H1 (cell line): ENCODE data around the gene ZNF280B. TPM values are rescaled to one million over a fixed set of nuclear protein-coding genes. Genes with fewer than 3 reads are reported as not detected.

ENCODE experiments used
- CTCF ChIA-PET: fragments of 300-600 bp; sonication (Branson Sonifier 250); formaldehyde crosslinking; loops from one replicate; lab custom pipeline; 2021; ENCODE audit not compliant: partially characterized antibody; lab: Charles Lee
- POLR2A ChIA-PET: fragments of 300-600 bp; sonication (Branson Sonifier 250); formaldehyde crosslinking; loops from one replicate; lab custom pipeline; 2021; ENCODE audit warnings: inconsistent platforms; ENCODE audit not compliant: partially characterized antibody; lab: Charles Lee
- DNase-seq, 2 experiments: peaks; one replicate each; pipeline versions ENCODE4 v3.0.0 to v3.0.0-alpha.2; 2010 to 2022; ENCODE audit warnings: low spot score in 2 of 2, low read depth in 1 of 2, mixed read lengths in 1 of 2
- FAIRE-seq: peaks from 2 replicates; lab custom pipeline; 2011; peaks lifted over from hg19 to GRCh38; lab: Jason Lieb, UNC
- H2AFZ ChIP-seq: 2 replicates; pipeline ENCODE4 v1.8.1; 2012; ENCODE audit warnings: low read length, inconsistent platforms
- H2AK5ac ChIP-seq: 2 replicates; pipeline ENCODE4 v1.6.1; 2013; ENCODE audit warnings: low read depth, low read length
- H2BK120ac ChIP-seq: replicated peaks from 2 replicates; pipeline ENCODE3; 2013; ENCODE audit warnings: low read depth, low read length, inconsistent platforms
- H2BK12ac ChIP-seq: 2 replicates; pipeline ENCODE4 v1.6.1; 2013; ENCODE audit warnings: low read depth, low read length
- H2BK15ac ChIP-seq: 2 replicates; pipeline ENCODE4 v1.6.1; 2013; ENCODE audit warnings: low read length
- H2BK20ac ChIP-seq: 2 replicates; pipeline ENCODE4 v1.6.1; 2013; ENCODE audit warnings: low read length
- H2BK5ac ChIP-seq: 2 replicates; pipeline ENCODE4 v1.6.1; 2013; ENCODE audit warnings: low read depth, low read length
- H3K14ac ChIP-seq: 2 replicates; pipeline ENCODE4 v1.6.1; 2013; ENCODE audit warnings: inconsistent platforms; ENCODE audit not compliant: insufficient read length
- H3K18ac ChIP-seq: 2 replicates; pipeline ENCODE4 v1.6.1; 2013; ENCODE audit warnings: low read length; ENCODE audit errors: extremely low read depth
- H3K23ac ChIP-seq: 2 replicates; pipeline ENCODE4 v1.6.1; 2013; ENCODE audit warnings: inconsistent platforms; ENCODE audit not compliant: insufficient read length
- H3K23me2 ChIP-seq: 2 replicates; pipeline ENCODE4 v1.6.1; 2013; ENCODE audit warnings: low read depth, low read length
- H3K27ac ChIP-seq: 2 replicates; pipeline ENCODE4 v1.6.1; 2011; ENCODE audit warnings: low read depth, low read length, inconsistent platforms
- H3K27me3 ChIP-seq, 4 experiments: replicated peaks in 1 of 4; 1 replicate in 1 of 4; 2 replicates in 3 of 4; pipeline versions ENCODE4 v1.6.1 to v1.8.1; 2011 to 2013; ENCODE audit warnings: low read length in 3 of 4, mild to moderate bottlenecking in 3 of 4, inconsistent platforms in 2 of 4, mixed read lengths in 2 of 4, moderate library complexity in 1 of 4; ENCODE audit not compliant: control insufficient read depth in 3 of 4, insufficient read depth in 3 of 4; ENCODE audit errors: extremely low read depth in 1 of 4
- H3K36me3 ChIP-seq, 4 experiments: 2 replicates each; pipeline versions ENCODE4 v1.6.1 to v1.8.1; 2011 to 2013; ENCODE audit warnings: mild to moderate bottlenecking in 4 of 4, low read length in 3 of 4, moderate library complexity in 2 of 4, control low read depth in 1 of 4, inconsistent platforms in 1 of 4; ENCODE audit not compliant: insufficient read depth in 4 of 4, control insufficient read depth in 2 of 4
- H3K4ac ChIP-seq: replicated peaks from 2 replicates; pipeline ENCODE3; 2013; ENCODE audit warnings: low read length, low read depth, mixed read lengths, inconsistent platforms; ENCODE audit not compliant: insufficient read length
- H3K4me1 ChIP-seq, 4 experiments: replicated peaks in 1 of 4; 1 replicate in 1 of 4; 2 replicates in 3 of 4; pipeline versions ENCODE4 v1.6.1 to v1.8.1; 2011 to 2013; ENCODE audit warnings: low read length in 3 of 4, inconsistent platforms in 2 of 4, mixed read lengths in 1 of 4; ENCODE audit not compliant: insufficient read depth in 4 of 4, control insufficient read depth in 3 of 4
- H3K4me2 ChIP-seq, 2 experiments: 2 replicates each; pipeline versions ENCODE4 v1.6.1 to v1.8.1; 2011 to 2013; ENCODE audit warnings: low read depth in 2 of 2, low read length in 2 of 2, control low read depth in 1 of 2, inconsistent platforms in 1 of 2, mild to moderate bottlenecking in 1 of 2; ENCODE audit not compliant: insufficient read depth in 1 of 2
- H3K4me3 ChIP-seq, 4 experiments: fragments of 200-600, 300-600 bp in 1 of 4; sonication (generic), shearing (Covaris generic), sonication (Bioruptor Twin) in 1 of 4; 2 replicates each; pipeline versions ENCODE4 v1.5.1 to v1.8.1; 2011 to 2016; ENCODE audit warnings: low read length in 4 of 4, low read depth in 3 of 4, control low read depth in 2 of 4, inconsistent platforms in 2 of 4, mild to moderate bottlenecking in 2 of 4, mixed read lengths in 1 of 4, moderate library complexity in 1 of 4; ENCODE audit not compliant: insufficient read depth in 2 of 4; ENCODE audit errors: extremely low read depth in 1 of 4
- H3K56ac ChIP-seq: replicated peaks from 2 replicates; pipeline ENCODE3; 2013; ENCODE audit warnings: low read depth, mild to moderate bottlenecking, mixed read lengths, low read length, inconsistent platforms; ENCODE audit not compliant: insufficient read length
- H3K79me1 ChIP-seq: 2 replicates; pipeline ENCODE4 v1.6.1; 2013; ENCODE audit warnings: low read depth, low read length, control low read depth
- H3K79me2 ChIP-seq, 2 experiments: 2 replicates each; pipeline versions ENCODE4 v1.6.1 to v1.8.1; 2012 to 2013; ENCODE audit warnings: low read length in 2 of 2, mild to moderate bottlenecking in 2 of 2, inconsistent platforms in 1 of 2; ENCODE audit not compliant: insufficient read depth in 2 of 2, control insufficient read depth in 1 of 2
- H3K9ac ChIP-seq, 4 experiments: replicated peaks in 1 of 4; 1 replicate in 1 of 4; 2 replicates in 3 of 4; pipeline versions ENCODE4 v1.6.1 to v1.8.1; 2011 to 2013; ENCODE audit warnings: low read depth in 3 of 4, low read length in 3 of 4, control low read depth in 2 of 4, mild to moderate bottlenecking in 2 of 4, moderate library complexity in 2 of 4, inconsistent platforms in 1 of 4; ENCODE audit errors: extremely low read depth in 1 of 4
- H3K9me3 ChIP-seq, 2 experiments: 2 replicates each; pipeline versions ENCODE4 v1.6.1 to v1.8.1; 2012 to 2013; ENCODE audit warnings: mild to moderate bottlenecking in 2 of 2, moderate library complexity in 2 of 2, control low read depth in 1 of 2, inconsistent platforms in 1 of 2, low read depth in 1 of 2, low read length in 1 of 2, mixed read lengths in 1 of 2; ENCODE audit not compliant: insufficient read depth in 2 of 2
- H4K20me1 ChIP-seq, 2 experiments: replicated peaks in 1 of 2; 2 replicates each; pipeline versions ENCODE3 to v1.8.1; 2011 to 2013; ENCODE audit warnings: inconsistent platforms in 2 of 2, low read length in 2 of 2, mild to moderate bottlenecking in 1 of 2; ENCODE audit not compliant: insufficient read depth in 2 of 2, control insufficient read depth in 1 of 2
- H4K5ac ChIP-seq: 2 replicates; pipeline ENCODE4 v1.6.1; 2013; ENCODE audit warnings: low read length, low read depth, mixed read lengths, inconsistent platforms; ENCODE audit not compliant: insufficient read length
- H4K8ac ChIP-seq: 2 replicates; pipeline ENCODE4 v1.8.0; 2013; ENCODE audit warnings: mild to moderate bottlenecking, moderate library complexity, low read length, inconsistent platforms; ENCODE audit not compliant: insufficient read depth; ENCODE audit errors: extremely low read depth
- H4K91ac ChIP-seq: replicated peaks from 2 replicates; pipeline ENCODE3; 2013; ENCODE audit warnings: low read length, mixed read lengths, inconsistent platforms; ENCODE audit not compliant: insufficient read length
- BACH1 ChIP-seq: IDR thresholded peaks from 2 replicates; pipeline ENCODE4 v1.6.1; 2012; ENCODE audit warnings: low read length, improper control_type of control experiment
- BRCA1 ChIP-seq: IDR thresholded peaks from 2 replicates; pipeline ENCODE4 v1.6.1; 2012; ENCODE audit warnings: low read depth, low read length, improper control_type of control experiment
- CHD1 ChIP-seq: IDR thresholded peaks from 2 replicates; pipeline ENCODE4 v1.6.1; 2012; ENCODE audit warnings: low read depth, low read length, improper control_type of control experiment
- E2F6 ChIP-seq: IDR thresholded peaks from 2 replicates; pipeline ENCODE4 v1.6.1; 2012; ENCODE audit warnings: inconsistent platforms
- GTF2F1 ChIP-seq: IDR thresholded peaks from 2 replicates; pipeline ENCODE4 v1.6.1; 2012; ENCODE audit warnings: low read depth, low read length, improper control_type of control experiment, borderline replicate concordance
- JUND ChIP-seq: IDR thresholded peaks from 2 replicates; pipeline ENCODE4 v1.6.1; 2011; ENCODE audit warnings: mild to moderate bottlenecking, improper control_type of control experiment, low read length
- RXRA ChIP-seq: IDR thresholded peaks from 2 replicates; pipeline ENCODE4 v1.6.1; 2011; ENCODE audit warnings: low read depth, mild to moderate bottlenecking, low read length, moderate library complexity; ENCODE audit not compliant: insufficient read depth
- SAP30 ChIP-seq: fragments of 300-600 bp; sonication (generic); IDR thresholded peaks from 2 replicates; pipeline ENCODE4 v1.7.1; 2012; ENCODE audit warnings: low read length, moderate library complexity, mild to moderate bottlenecking, inconsistent platforms; ENCODE audit not compliant: insufficient read depth, insufficient replicate concordance
- SIX5 ChIP-seq: IDR thresholded peaks from 2 replicates; pipeline ENCODE4 v1.6.1; 2011; ENCODE audit warnings: mild to moderate bottlenecking, low read depth, low read length
- SP2 ChIP-seq: IDR thresholded peaks from 2 replicates; pipeline ENCODE4 v1.6.1; 2012; ENCODE audit warnings: mild to moderate bottlenecking, low read length, inconsistent platforms
- TAF7 ChIP-seq: optimal IDR thresholded peaks from 2 replicates; pipeline ENCODE3; 2011; ENCODE audit warnings: low read depth, mild to moderate bottlenecking, inconsistent platforms, low read length, moderate library complexity, borderline replicate concordance
- TBP ChIP-seq: IDR thresholded peaks from 2 replicates; pipeline ENCODE4 v1.6.1; 2011; ENCODE audit warnings: low read depth, low read length, improper control_type of control experiment
- WGBS, 2 experiments: shearing (Covaris generic) in 1 of 2; methylation state at CpG; one replicate each; pipeline versions ENCODE4 v1.1.6 to v1.1.7; 2013 to 2015; ENCODE audit warnings: low lambda C conversion rate in 2 of 2, mixed read lengths in 2 of 2, inconsistent platforms in 1 of 2, low coverage in 1 of 2, missing lambda C conversion rate in 1 of 2; ENCODE audit not compliant: insufficient replicate concordance in 2 of 2, insufficient coverage in 1 of 2, insufficient read length in 1 of 2; ENCODE audit errors: extremely low coverage in 1 of 2, missing lambda C conversion rate in 1 of 2; 5-methylcytosine and 5-hydroxymethylcytosine counted together
- polyA plus RNA-seq, 7 experiments: library from polyadenylated mRNA; depleted of rRNA in 3 of 7; stranded (reverse) in 5 of 7; unstranded in 2 of 7; fragments of >200 nt in 5 of 7; fragments of 200-250 nt in 2 of 7; gene quantifications; 1 replicate in 5 of 7; 2 replicates in 1 of 7; 4 replicates in 1 of 7; pipeline versions ENCODE4 v1.2.1 to v1.2.3, GENCODE V29; 2011 to 2013; ENCODE audit warnings: missing spikeins in 2 of 7, mixed read lengths in 2 of 7
- total RNA-seq: library from RNA; stranded (reverse); fragmentation: NEBNext Ultra II Directional; extraction: Animal tissue kit (Norgen Biotek cat#: 25700); gene quantifications from 2 replicates; pipeline ENCODE4 v1.2.1, GENCODE V29; 2021

Gene ZNF280B
- total and polyA plus RNA-seq, 2 of the 8 experiments (the other 6 are each of a cell fraction or from before 2014, with no cell fraction given), result 4.8 to 11.7 TPM

GRCh38 chr22:22506736-22507135, 1.8 kb downstream of the ZNF280B start:
- H3K23me2 ChIP-seq, result no peaks in the 10 kb centered on the region; the same call in 1 of the 2 replicates
- H3K27me3 ChIP-seq, result peaks cover 0 to 6% (median 1%) of the 10 kb centered on the region in 4 experiments; a peak in 3 of 7 replicates
- H3K79me2 ChIP-seq, result peaks cover 0 to 6% of the 10 kb centered on the region in 2 experiments; a peak in 2 of 4 replicates
- H3K56ac ChIP-seq, result no peak overlapping the region
- H3K9me3 ChIP-seq, result no peaks in the 10 kb centered on the region
- H3K9ac ChIP-seq, result no peak overlapping the region
- H3K79me1 ChIP-seq, result no peaks in the 10 kb centered on the region; the same call in 1 of the 2 replicates
- H3K23ac ChIP-seq, result no peak overlapping the region
- H3K36me3 ChIP-seq, result peaks cover 0 to 15% (median 2%) of the 10 kb centered on the region in 4 experiments; a peak in 5 of 8 replicates
- no peak overlapping the region for H2BK5ac ChIP-seq
- H4K8ac ChIP-seq, result no peak overlapping the region
- H3K14ac ChIP-seq, result no peak overlapping the region
- H3K4me3 ChIP-seq, result no peak overlapping the region
- H2BK20ac ChIP-seq, result no peak overlapping the region
- ChIA-PET POLR2A (no interaction called here), CTCF (interaction anchor here (1.5 to 1.6 kb wide), 2 partner anchors 76 to 84 kb away, joined by 3 to 5 read pairs; no protein-coding TSS in a partner anchor)
- 89% methylated on average over 1 of the region's 1 CpG; no CpG with 5 or more reads in 1 of the 2 experiments for WGBS, 2 experiments
- DNase-seq (no peak), FAIRE-seq (no peak)
- no peak overlapping the region for H4K91ac ChIP-seq
- H3K18ac ChIP-seq, result no peak overlapping the region
- no peaks in the 10 kb centered on the region for H3K4me1 ChIP-seq
- no peak overlapping the region for H4K5ac ChIP-seq
- no peak overlapping the region for H2BK12ac ChIP-seq
- H2AFZ ChIP-seq, result no peak overlapping the region
- H4K20me1 ChIP-seq, result peaks cover 0 to 5% of the 10 kb centered on the region in 2 experiments
- H3K4ac ChIP-seq, result no peak overlapping the region
- no peak overlapping the region for H3K27ac ChIP-seq
- no peak overlapping the region for H2BK15ac ChIP-seq
- H3K4me2 ChIP-seq, result no peak overlapping the region; a peak in 1 of 4 replicates
- no peak overlapping the region for H2AK5ac ChIP-seq
- H2BK120ac ChIP-seq, result no peak overlapping the region
- TF ChIP-seq BACH1, result no peak
- no peak for TF ChIP-seq CHD1
- no peak for TF ChIP-seq SAP30
- no peak for TF ChIP-seq JUND
- no peak for TF ChIP-seq SIX5
- TF ChIP-seq BRCA1, result no peak
- no peak for TF ChIP-seq TBP
- TF ChIP-seq E2F6, result no peak
- no peak for TF ChIP-seq GTF2F1
- no peak for TF ChIP-seq SP2
- no peak for TF ChIP-seq RXRA
- TF ChIP-seq TAF7, result no peak
